SK-N-SH treated with all-trans-retinoic acid at 6 μM for 48 hours (cell line): ENCODE results near the gene GREB1L.

Experiments
- ATAC-seq: fragments of 200-7000 bp; cut with Tn5 transposase; 3 replicates; pipeline ENCODE4 v1.9.1; 2020; ENCODE audit warnings: mild to moderate bottlenecking, moderate library complexity
- ARNTL ChIP-seq: fragments of 450-650 bp; formaldehyde crosslinking; IDR thresholded peaks from 2 replicates; pipeline ENCODE4 v1.5.0; 2020; ENCODE audit warnings: low read depth, mild to moderate bottlenecking, moderate library complexity, borderline replicate concordance
- BACH2 ChIP-seq: fragments of 250-450 bp; sonication (Bioruptor Pico); IDR thresholded peaks from 2 replicates; pipeline ENCODE4 v1.9.0; 2021; ENCODE audit warnings: mild to moderate bottlenecking, borderline replicate concordance
- CREB5 ChIP-seq: fragments of 250-450 bp; sonication (Bioruptor Pico); IDR thresholded peaks from 2 replicates; pipeline ENCODE4 v1.5.1; 2020; ENCODE audit warnings: low read depth, mild to moderate bottlenecking, moderate library complexity
- CSDC2 ChIP-seq: fragments of 250-450 bp; sonication (Bioruptor Pico); IDR thresholded peaks from 2 replicates; pipeline ENCODE4 v1.5.0; 2020; ENCODE audit warnings: mild to moderate bottlenecking, moderate library complexity
- CSRNP3 ChIP-seq: fragments of 250-450 bp; sonication (Bioruptor Pico); IDR thresholded peaks from 2 replicates; pipeline ENCODE4 v1.5.1; 2021; ENCODE audit warnings: mild to moderate bottlenecking, moderate library complexity
- ESRRG ChIP-seq: fragments of 250-450 bp; sonication (Bioruptor Pico); IDR thresholded peaks from 2 replicates; pipeline ENCODE4 v1.6.1; 2021; ENCODE audit warnings: mild to moderate bottlenecking
- GLIS3 ChIP-seq: fragments of 250-450 bp; sonication (Bioruptor Pico); IDR thresholded peaks from 2 replicates; pipeline ENCODE4 v1.5.0; 2020; ENCODE audit warnings: mild to moderate bottlenecking, moderate library complexity
- ISL1 ChIP-seq: fragments of 250-450 bp; sonication (Bioruptor Pico); IDR thresholded peaks from 2 replicates; pipeline ENCODE4 v2.1.2; 2022; ENCODE audit warnings: mild to moderate bottlenecking, moderate library complexity
- OSR1 ChIP-seq: fragments of 250-450 bp; sonication (Bioruptor Pico); IDR thresholded peaks from 2 replicates; pipeline ENCODE4 v1.8.0; 2022; ENCODE audit warnings: moderate library complexity, mild to moderate bottlenecking, inconsistent platforms
- PATZ1 ChIP-seq: fragments of 250-450 bp; sonication (Bioruptor Pico); IDR thresholded peaks from 2 replicates; pipeline ENCODE4 v1.8.0; 2020; ENCODE audit warnings: mild to moderate bottlenecking, moderate library complexity, borderline replicate concordance
- POU6F1 ChIP-seq: fragments of 250-450 bp; sonication (Bioruptor Pico); IDR thresholded peaks from 2 replicates; pipeline ENCODE4 v1.8.0; 2021; ENCODE audit warnings: low read depth, mild to moderate bottlenecking, moderate library complexity, borderline replicate concordance
- RARB ChIP-seq: fragments of 250-450 bp; sonication (Bioruptor Pico); IDR thresholded peaks from 2 replicates; pipeline ENCODE4 v1.8.0; 2021; ENCODE audit warnings: mild to moderate bottlenecking, moderate library complexity
- SNAI2 ChIP-seq: fragments of 250-450 bp; sonication (Bioruptor Pico); IDR thresholded peaks from 2 replicates; pipeline ENCODE4 v1.5.0; 2020; ENCODE audit warnings: mild to moderate bottlenecking, moderate library complexity
- TCF4 ChIP-seq: fragments of 250-450 bp; sonication (Bioruptor Pico); IDR thresholded peaks from 2 replicates; pipeline ENCODE4 v1.8.0; 2021; ENCODE audit warnings: mild to moderate bottlenecking, moderate library complexity, borderline replicate concordance
- TSHZ2 ChIP-seq: fragments of 250-450 bp; sonication (Bioruptor Pico); IDR thresholded peaks from 2 replicates; pipeline ENCODE4 v1.5.0; 2020; ENCODE audit warnings: mild to moderate bottlenecking, moderate library complexity
- ZFP3 ChIP-seq: fragments of 250-450 bp; sonication (Bioruptor Pico); IDR thresholded peaks from 2 replicates; pipeline ENCODE4 v1.5.0; 2020; ENCODE audit warnings: mild to moderate bottlenecking, moderate library complexity
- ZFP30 ChIP-seq: fragments of 450-650 bp; formaldehyde crosslinking; IDR thresholded peaks from 2 replicates; pipeline ENCODE4 v1.5.0; 2022; ENCODE audit warnings: mild to moderate bottlenecking, moderate library complexity
- ZNF565 ChIP-seq: fragments of 450-650 bp; formaldehyde crosslinking; conservative IDR thresholded peaks from 2 replicates; pipeline ENCODE4 v1.5.0; 2020; ENCODE audit warnings: low read depth, mild to moderate bottlenecking, moderate library complexity
- ZNF70 ChIP-seq: fragments of 450-650 bp; formaldehyde crosslinking; IDR thresholded peaks from 2 replicates; pipeline ENCODE4 v1.5.0; 2020; ENCODE audit warnings: mild to moderate bottlenecking, moderate library complexity
- ZNF8 ChIP-seq: fragments of 450-650 bp; formaldehyde crosslinking; IDR thresholded peaks from 2 replicates; pipeline ENCODE4 v1.5.0; 2020; ENCODE audit warnings: mild to moderate bottlenecking, moderate library complexity

Gene GREB1L

GRCh38 chr18:21327101-21327500, 85.1 kb downstream of the GREB1L start:
- TF ChIP-seq POU6F1 (CRISPR knock-in tag) = no peak
- no peak for TF ChIP-seq ZFP30 (CRISPR knock-in tag)
- TF ChIP-seq ARNTL (CRISPR knock-in tag) = no peak
- TF ChIP-seq CSDC2 (CRISPR knock-in tag) = no peak
- no peak for TF ChIP-seq ZNF70 (CRISPR knock-in tag)
- TF ChIP-seq ZNF565 (CRISPR knock-in tag) = no peak
- no peak for TF ChIP-seq TCF4 (CRISPR knock-in tag)
- no peak for TF ChIP-seq PATZ1 (CRISPR knock-in tag)
- no peak for TF ChIP-seq RARB (CRISPR knock-in tag)
- TF ChIP-seq OSR1 = no peak
- TF ChIP-seq GLIS3 = no peak
- TF ChIP-seq CREB5 (CRISPR knock-in tag) = no peak
- no peak for TF ChIP-seq CSRNP3 (CRISPR knock-in tag)
- TF ChIP-seq BACH2 (CRISPR knock-in tag) = no peak
- TF ChIP-seq SNAI2 (CRISPR knock-in tag) = no peak
- TF ChIP-seq TSHZ2 = no peak
- no peak for TF ChIP-seq ESRRG
- TF ChIP-seq ZNF8 (CRISPR knock-in tag) = no peak
- TF ChIP-seq ISL1 (CRISPR knock-in tag) = no peak
- TF ChIP-seq ZFP3 (CRISPR knock-in tag) = no peak
- TF ChIP-seq, all 23 proteins: peak for 0
- no peak for ATAC-seq

- ATAC-seq = no peak
- TF ChIP-seq ZFP30 (CRISPR knock-in tag) (no peak), SNAI2 (CRISPR knock-in tag) (no peak), PATZ1 (CRISPR knock-in tag) (no peak), BACH2 (CRISPR knock-in tag) (no peak)
Observed at GRCh38 chr18:21330122-21330701, 88.2 kb downstream of the GREB1L start.
